BLaER1 (cell line): ENCODE measurements around the gene NETO1.

Source experiments
- H3K27ac ChIP-seq: shearing (Covaris generic); formaldehyde crosslinking; 2 replicates; pipeline ENCODE4 v1.8.1; 2022
- H3K27me3 ChIP-seq: shearing (Covaris generic); formaldehyde crosslinking; 2 replicates; pipeline ENCODE4 v1.8.1; 2022
- H3K36me3 ChIP-seq: shearing (Covaris generic); formaldehyde crosslinking; 2 replicates; pipeline ENCODE4 v1.8.1; 2022
- H3K4me1 ChIP-seq: shearing (Covaris generic); formaldehyde crosslinking; 2 replicates; pipeline ENCODE4 v1.8.1; 2022
- H3K4me2 ChIP-seq: shearing (Covaris generic); formaldehyde crosslinking; 2 replicates; pipeline ENCODE4 v1.8.1; 2022
- H3K4me3 ChIP-seq: shearing (Covaris generic); formaldehyde crosslinking; 2 replicates; pipeline ENCODE4 v1.8.1; 2022
- H3K9ac ChIP-seq: shearing (Covaris generic); formaldehyde crosslinking; 2 replicates; pipeline ENCODE4 v1.8.1; 2022
- H3K9me3 ChIP-seq: shearing (Covaris generic); formaldehyde crosslinking; 2 replicates; pipeline ENCODE4 v1.8.1; 2022
- H4K20me1 ChIP-seq: shearing (Covaris generic); formaldehyde crosslinking; 2 replicates; pipeline ENCODE4 v1.8.1; 2022
- Cebpa-rat ChIP-seq: shearing (Covaris generic); IDR thresholded peaks from 2 replicates; pipeline ENCODE4 v1.8.1; 2022

Gene NETO1

GRCh38 chr18:72846736-72847533, 20.9 kb downstream of the NETO1 start:
- H3K27me3 ChIP-seq = no peaks in the 10 kb centered on the region
- no peak overlapping the region for H3K9ac ChIP-seq
- H3K36me3 ChIP-seq = no peaks in the 10 kb centered on the region
- no peak overlapping the region for H3K4me3 ChIP-seq
- no peak overlapping the region for H3K4me2 ChIP-seq
- no peak for TF ChIP-seq Cebpa-rat
- H4K20me1 ChIP-seq = no peaks in the 10 kb centered on the region
- no peak overlapping the region for H3K27ac ChIP-seq
- H3K9me3 ChIP-seq = no peaks in the 10 kb centered on the region
- no peaks in the 10 kb centered on the region for H3K4me1 ChIP-seq

DNA sequence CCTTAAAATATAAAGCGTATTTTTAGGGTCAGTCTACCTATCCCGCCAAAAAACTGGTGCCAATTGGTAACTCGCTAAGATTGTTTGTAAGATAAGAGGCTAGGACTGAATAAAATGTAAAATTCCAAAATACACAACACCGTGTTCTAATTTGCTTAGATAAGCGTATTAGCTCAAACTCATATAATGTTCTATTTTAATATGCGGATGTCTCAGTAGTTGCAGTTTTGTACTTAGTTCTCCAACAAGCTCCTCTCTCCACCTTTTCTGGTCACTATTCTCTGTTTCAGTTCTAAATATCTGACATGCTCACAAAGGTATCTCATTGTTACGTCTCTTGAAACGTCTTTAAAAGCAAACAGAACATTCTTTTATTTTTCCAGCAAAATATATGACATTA, 24.0 kb downstream of the NETO1 start:
- Histone ChIP-seq H3K9ac (no peak overlapping the region), H3K4me2 (no peak overlapping the region), H3K27ac (no peak overlapping the region), H4K20me1 (no peaks in the 10 kb centered on the region), H3K27me3 (no peaks in the 10 kb centered on the region; the same call in 1 of the 2 replicates), H3K36me3 (no peaks in the 10 kb centered on the region), H3K4me1 (no peaks in the 10 kb centered on the region), H3K4me3 (no peak overlapping the region), H3K9me3 (no peaks in the 10 kb centered on the region)
- no peak for TF ChIP-seq Cebpa-rat

DNA sequence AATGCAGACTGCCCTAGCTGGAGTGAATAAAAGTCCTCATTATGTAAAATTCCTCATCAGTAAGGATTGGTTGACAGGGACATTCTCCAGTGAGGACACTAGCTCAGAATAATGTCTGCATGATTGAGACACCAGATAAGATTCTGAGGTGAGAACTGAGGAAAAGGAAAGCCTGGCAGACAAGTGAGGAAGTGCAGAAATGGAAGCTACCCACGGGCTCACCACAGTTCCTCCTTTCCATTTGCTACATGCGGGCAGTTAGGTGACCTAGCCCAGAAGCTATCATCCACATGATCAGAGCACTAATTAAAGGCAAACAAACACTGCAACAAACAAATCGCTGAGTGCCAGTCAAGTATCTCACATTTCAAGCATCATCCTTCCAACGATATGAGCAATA, 27.7 kb downstream of the NETO1 start:
- Histone ChIP-seq H3K4me1 (no peaks in the 10 kb centered on the region), H3K4me2 (no peak overlapping the region), H3K4me3 (no peak overlapping the region), H3K27ac (no peak overlapping the region), H3K27me3 (no peaks in the 10 kb centered on the region; the same call in 1 of the 2 replicates), H3K36me3 (no peaks in the 10 kb centered on the region), H3K9me3 (no peaks in the 10 kb centered on the region), H4K20me1 (no peaks in the 10 kb centered on the region), H3K9ac (no peak overlapping the region)
- no peak for TF ChIP-seq Cebpa-rat

DNA sequence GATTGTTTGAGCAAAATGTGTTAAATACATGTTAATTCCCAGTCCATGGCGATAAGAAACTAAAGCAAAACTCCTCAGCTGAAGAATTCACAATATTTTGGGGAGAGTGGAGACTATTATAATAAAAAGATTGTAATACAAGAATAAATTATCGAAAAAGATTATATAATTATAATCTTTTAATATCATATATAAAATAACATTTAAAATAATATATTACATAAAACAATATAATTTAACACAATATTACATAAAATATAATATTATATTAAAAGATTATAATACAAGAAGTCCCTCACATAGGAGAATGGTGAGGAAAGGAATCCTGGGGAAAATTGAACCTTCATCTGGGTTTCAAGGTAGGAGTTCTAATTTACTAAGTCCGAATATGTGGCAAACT, 33.1 kb downstream of the NETO1 start:
- peaks cover 8% of the 10 kb centered on the region; the same call in 1 of the 2 replicates for H3K4me1 ChIP-seq
- no peak overlapping the region for H3K4me2 ChIP-seq
- H3K9ac ChIP-seq = no peak overlapping the region
- H3K9me3 ChIP-seq = no peaks in the 10 kb centered on the region
- no peak for TF ChIP-seq Cebpa-rat
- no peaks in the 10 kb centered on the region for H4K20me1 ChIP-seq
- H3K27me3 ChIP-seq = no peaks in the 10 kb centered on the region
- H3K36me3 ChIP-seq = no peaks in the 10 kb centered on the region
- H3K4me3 ChIP-seq = no peak overlapping the region
- no peak overlapping the region for H3K27ac ChIP-seq

GRCh38 chr18:72833471-72833870, 34.3 kb downstream of the NETO1 start:
- H4K20me1 ChIP-seq = no peaks in the 10 kb centered on the region
- H3K4me2 ChIP-seq = no peak overlapping the region
- H3K36me3 ChIP-seq = no peaks in the 10 kb centered on the region
- no peaks in the 10 kb centered on the region for H3K9me3 ChIP-seq
- no peak for TF ChIP-seq Cebpa-rat
- peaks cover 10% of the 10 kb centered on the region; the same call in 1 of the 2 replicates for H3K4me1 ChIP-seq
- H3K4me3 ChIP-seq = no peak overlapping the region
- H3K27me3 ChIP-seq = no peaks in the 10 kb centered on the region
- no peak overlapping the region for H3K9ac ChIP-seq
- no peak overlapping the region for H3K27ac ChIP-seq

DNA sequence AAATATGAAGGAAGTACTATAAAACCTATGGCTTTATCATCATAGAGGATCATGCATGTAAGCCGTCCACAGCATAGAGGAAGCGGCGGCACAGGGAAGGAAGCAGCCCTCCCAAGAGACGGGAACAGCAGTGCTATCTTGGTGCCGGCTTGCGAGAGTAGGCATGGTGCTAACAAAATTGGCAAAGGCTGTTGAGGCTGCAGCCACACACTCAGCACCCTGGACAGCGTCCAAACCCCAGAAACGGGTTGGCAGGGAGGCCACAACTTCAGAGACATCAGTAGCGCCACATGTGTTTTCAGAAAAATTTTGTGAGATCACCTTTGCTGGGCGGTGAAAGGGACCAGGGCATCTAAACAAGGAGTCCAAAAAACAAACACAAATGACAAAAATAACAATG, 37.7 kb downstream of the NETO1 start:
- Histone ChIP-seq H4K20me1 (no peaks in the 10 kb centered on the region), H3K27me3 (no peaks in the 10 kb centered on the region), H3K36me3 (no peaks in the 10 kb centered on the region), H3K4me3 (no peak overlapping the region), H3K27ac (no peak overlapping the region), H3K9me3 (no peaks in the 10 kb centered on the region), H3K4me2 (0 out of 2 replicates have a peak overlapping the region, but pooled peaks have one; percentile 13), H3K4me1 (peaks cover 10% of the 10 kb centered on the region; the same call in 1 of the 2 replicates), H3K9ac (no peak overlapping the region)
- no peak for TF ChIP-seq Cebpa-rat

DNA sequence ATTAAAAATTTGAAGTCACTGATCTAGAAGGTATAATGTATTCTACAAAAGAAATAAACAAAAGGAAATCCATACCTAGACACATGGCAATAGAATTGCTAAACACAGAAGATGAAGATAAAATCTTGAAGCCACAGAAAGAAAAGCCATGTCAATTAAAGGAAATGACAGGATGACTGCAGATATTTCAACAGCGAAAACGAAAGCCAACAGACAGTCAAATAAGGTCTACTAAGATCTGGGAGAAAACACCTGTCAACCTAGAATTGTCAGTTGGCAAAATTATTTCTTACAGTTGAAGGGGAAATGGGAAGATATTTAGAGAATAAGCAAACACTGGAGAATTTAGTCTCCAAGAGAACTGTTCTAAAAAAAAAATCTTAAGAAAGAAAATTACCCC, 39.2 kb downstream of the NETO1 start:
- no peak for TF ChIP-seq Cebpa-rat
- Histone ChIP-seq H3K4me3 (no peak overlapping the region), H3K4me1 (peaks cover 10% of the 10 kb centered on the region; the same call in 1 of the 2 replicates), H3K27ac (no peak overlapping the region), H3K27me3 (no peaks in the 10 kb centered on the region), H3K4me2 (no peak overlapping the region), H3K9ac (no peak overlapping the region), H3K36me3 (no peaks in the 10 kb centered on the region), H3K9me3 (no peaks in the 10 kb centered on the region), H4K20me1 (no peaks in the 10 kb centered on the region)

DNA sequence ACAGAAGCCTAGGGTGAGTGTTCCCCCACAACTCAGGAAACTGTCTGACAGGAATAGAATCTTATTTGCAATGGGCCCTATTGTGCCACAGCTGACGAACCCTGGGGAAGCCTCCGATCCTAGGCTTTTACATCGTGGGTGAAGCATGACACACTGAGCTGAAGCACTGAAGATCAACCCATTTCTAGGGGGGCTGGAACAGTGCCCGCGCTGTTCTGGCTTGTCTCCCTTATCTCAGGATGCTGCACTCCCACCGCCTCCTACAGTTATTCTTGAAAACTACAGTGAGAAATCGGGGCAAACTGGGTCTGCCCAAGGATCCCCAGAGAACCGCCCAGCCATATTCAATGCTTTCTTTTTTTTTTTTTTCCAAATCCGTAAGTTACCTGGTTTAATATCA, 41.1 kb downstream of the NETO1 start:
- Histone ChIP-seq H3K27me3 (no peaks in the 10 kb centered on the region), H3K9ac (no peak overlapping the region), H3K36me3 (no peaks in the 10 kb centered on the region), H3K4me3 (no peak overlapping the region), H3K4me2 (no peak overlapping the region), H4K20me1 (no peaks in the 10 kb centered on the region), H3K27ac (no peak overlapping the region), H3K9me3 (no peaks in the 10 kb centered on the region), H3K4me1 (peaks cover 10% of the 10 kb centered on the region; the same call in 1 of the 2 replicates)
- no peak for TF ChIP-seq Cebpa-rat

- Histone ChIP-seq H3K4me3 (no peak overlapping the region), H4K20me1 (no peaks in the 10 kb centered on the region), H3K4me1 (no peaks in the 10 kb centered on the region), H3K9ac (no peak overlapping the region), H3K36me3 (no peaks in the 10 kb centered on the region), H3K9me3 (no peaks in the 10 kb centered on the region), H3K4me2 (no peak overlapping the region), H3K27me3 (no peaks in the 10 kb centered on the region), H3K27ac (no peak overlapping the region)
- no peak for TF ChIP-seq Cebpa-rat
Measured at GRCh38 chr18:72823345-72823744, 44.4 kb downstream of the NETO1 start.

GRCh38 chr18:72822202-72822601, 45.6 kb downstream of the NETO1 start:
- Histone ChIP-seq H3K4me3 (no peak overlapping the region), H3K4me2 (no peak overlapping the region), H3K4me1 (no peaks in the 10 kb centered on the region), H3K9me3 (no peaks in the 10 kb centered on the region), H3K36me3 (no peaks in the 10 kb centered on the region), H3K27me3 (no peaks in the 10 kb centered on the region), H3K27ac (no peak overlapping the region), H4K20me1 (no peaks in the 10 kb centered on the region), H3K9ac (no peak overlapping the region)
- TF ChIP-seq Cebpa-rat = no peak
